Fibroblast of the aortic adventitia (primary cell): ENCODE data around the gene DDX31. TPM values are rescaled to one million over a fixed set of nuclear protein-coding genes. Genes with fewer than 3 reads are reported as not detected.

ENCODE experiments used
- DNase-seq: peaks from one replicate; pipeline ENCODE4 v3.0.0-alpha.2; 2010; ENCODE audit warnings: low read depth
- H3K4me3 ChIP-seq: 2 replicates; pipeline ENCODE4 v1.5.1; 2011; ENCODE audit warnings: low read depth, mild to moderate bottlenecking, control low read depth, low read length, moderate library complexity
- total RNA-seq: library from RNA; depleted of rRNA; stranded (reverse); fragments of >200 nt; gene quantifications from 2 replicates; pipeline ENCODE4 v1.2.3, GENCODE V29; 2012; ENCODE audit warnings: low replicate concordance
- TF ChIP-seq, protein P1 (sequence below): IDR thresholded peaks from 2 replicates; pipeline ENCODE4 v1.5.1; 2011; ENCODE audit warnings: mild to moderate bottlenecking, low read length, control low read depth, inconsistent platforms; ENCODE audit not compliant: insufficient read depth

The DDX31 gene
- total RNA-seq, 1 donor, result 13.5 TPM

- TF ChIP-seq, protein P1, sequence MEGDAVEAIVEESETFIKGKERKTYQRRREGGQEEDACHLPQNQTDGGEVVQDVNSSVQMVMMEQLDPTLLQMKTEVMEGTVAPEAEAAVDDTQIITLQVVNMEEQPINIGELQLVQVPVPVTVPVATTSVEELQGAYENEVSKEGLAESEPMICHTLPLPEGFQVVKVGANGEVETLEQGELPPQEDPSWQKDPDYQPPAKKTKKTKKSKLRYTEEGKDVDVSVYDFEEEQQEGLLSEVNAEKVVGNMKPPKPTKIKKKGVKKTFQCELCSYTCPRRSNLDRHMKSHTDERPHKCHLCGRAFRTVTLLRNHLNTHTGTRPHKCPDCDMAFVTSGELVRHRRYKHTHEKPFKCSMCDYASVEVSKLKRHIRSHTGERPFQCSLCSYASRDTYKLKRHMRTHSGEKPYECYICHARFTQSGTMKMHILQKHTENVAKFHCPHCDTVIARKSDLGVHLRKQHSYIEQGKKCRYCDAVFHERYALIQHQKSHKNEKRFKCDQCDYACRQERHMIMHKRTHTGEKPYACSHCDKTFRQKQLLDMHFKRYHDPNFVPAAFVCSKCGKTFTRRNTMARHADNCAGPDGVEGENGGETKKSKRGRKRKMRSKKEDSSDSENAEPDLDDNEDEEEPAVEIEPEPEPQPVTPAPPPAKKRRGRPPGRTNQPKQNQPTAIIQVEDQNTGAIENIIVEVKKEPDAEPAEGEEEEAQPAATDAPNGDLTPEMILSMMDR, result no peak
- DNase-seq, result no peak
Observed at GRCh38 chr9:132708769-132709430, 39.1 kb upstream of the DDX31 start.

GRCh38 chr9:132708239-132708638, 38.5 kb upstream of the DDX31 start:
- no peak overlapping the region for H3K4me3 ChIP-seq
- TF ChIP-seq, protein P1, result no peak
- no peak for DNase-seq

More at GRCh38 chr9:132708769-132709430, 39.1 kb upstream of the DDX31 start:
- H3K4me3 ChIP-seq, result no peak overlapping the region

GRCh38 chr9:132703336-132703735, 33.6 kb upstream of the DDX31 start:
- TF ChIP-seq, protein P1, result no peak
- no peak for DNase-seq
- H3K4me3 ChIP-seq, result no peak overlapping the region

DNA sequence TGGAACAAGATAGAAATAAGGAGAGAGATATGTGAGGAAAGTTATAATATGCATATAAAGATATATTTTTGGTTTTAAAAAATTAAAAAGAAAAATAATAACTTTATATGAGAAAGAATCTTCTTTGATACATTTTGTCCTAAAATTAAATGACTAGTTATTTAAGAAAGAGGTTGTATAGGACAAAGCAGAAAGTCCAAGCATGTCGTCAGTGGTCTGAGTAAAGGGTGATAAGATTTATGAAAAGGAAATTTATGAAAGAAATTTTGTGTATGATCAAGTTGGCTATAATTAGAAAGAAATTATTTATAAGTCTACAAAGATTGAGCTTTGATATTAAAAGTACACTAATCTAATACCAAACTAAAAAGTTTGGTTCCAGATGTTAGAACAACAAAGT, 32.5 kb upstream of the DDX31 start:
- DNase-seq, result no peak
- no peak overlapping the region for H3K4me3 ChIP-seq
- TF ChIP-seq, protein P1, result no peak

DNA sequence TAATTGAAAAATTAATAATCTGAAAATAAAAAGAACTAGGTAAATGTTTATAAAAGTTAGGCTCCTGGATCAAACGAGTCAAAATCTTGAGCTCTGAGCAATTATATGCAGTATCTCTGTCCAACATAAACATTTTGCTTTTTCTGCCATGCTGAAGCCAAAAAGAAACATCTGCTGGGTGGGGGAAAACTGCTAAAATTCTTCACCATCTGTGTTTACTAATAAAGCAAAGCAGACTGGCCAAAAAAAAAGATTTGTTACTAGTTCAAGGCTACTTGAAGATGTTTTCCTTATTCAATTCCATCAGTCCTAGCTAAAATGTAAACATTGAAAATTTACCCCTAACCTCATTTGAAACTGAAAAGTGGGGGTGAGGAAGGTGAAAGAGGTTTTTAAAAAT, 30.2 kb upstream of the DDX31 start:
- TF ChIP-seq, protein P1, result no peak
- H3K4me3 ChIP-seq, result no peak overlapping the region
- peak; percentile 13 for DNase-seq

- TF ChIP-seq, protein P1, result no peak
- DNase-seq, result peak; percentile 45
Observed at GRCh38 chr9:132698989-132699388, 29.2 kb upstream of the DDX31 start.

GRCh38 chr9:132697230-132697629, 27.4 kb upstream of the DDX31 start:
- no peak overlapping the region for H3K4me3 ChIP-seq
- no peak for DNase-seq
- TF ChIP-seq, protein P1, result no peak

More at GRCh38 chr9:132698989-132699388, 29.2 kb upstream of the DDX31 start:
- H3K4me3 ChIP-seq, result no peak overlapping the region
